ENCODE measurements around the gene MRM2.

DNA sequence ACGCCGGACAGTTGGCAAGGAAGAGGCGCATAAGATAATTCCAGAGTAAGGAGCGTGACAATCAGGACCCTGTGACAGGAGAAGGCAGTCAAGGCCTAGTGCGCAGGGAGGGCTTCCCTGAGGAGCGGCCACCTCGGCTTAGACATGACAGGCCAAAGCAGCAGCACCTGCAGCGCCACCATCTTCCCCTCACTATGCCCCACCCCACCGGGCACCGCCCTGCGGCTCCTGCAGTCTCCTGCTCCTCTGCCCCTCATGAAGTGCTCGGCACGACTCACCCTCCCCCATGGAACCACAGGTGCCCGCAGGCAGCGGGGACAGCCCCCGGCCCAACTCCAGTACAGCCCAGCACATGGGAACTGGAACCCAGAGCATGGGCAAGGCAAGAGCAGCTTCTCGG is 21.1 kb downstream of the MRM2 start:
- TF ChIP-seq SIN3A (IDR thresholded peaks at IDR 0.05; ENCODE audit: borderline replicate concordance, insufficient read depth, low read length) (no peak), TAF1 (IDR thresholded peaks at IDR 0.05; ENCODE audit: borderline replicate concordance, insufficient read depth, low read length) (no peak), POLR2AphosphoS5 (IDR thresholded peaks at IDR 0.05; ENCODE audit: low read depth, low read length) (no peak), FOXP2 (optimal IDR thresholded peaks at IDR 0.05; ENCODE audit: borderline replicate concordance, extremely low read depth, extremely low read length, insufficient read depth) (no peak)
- TF ChIP-seq, protein P1, sequence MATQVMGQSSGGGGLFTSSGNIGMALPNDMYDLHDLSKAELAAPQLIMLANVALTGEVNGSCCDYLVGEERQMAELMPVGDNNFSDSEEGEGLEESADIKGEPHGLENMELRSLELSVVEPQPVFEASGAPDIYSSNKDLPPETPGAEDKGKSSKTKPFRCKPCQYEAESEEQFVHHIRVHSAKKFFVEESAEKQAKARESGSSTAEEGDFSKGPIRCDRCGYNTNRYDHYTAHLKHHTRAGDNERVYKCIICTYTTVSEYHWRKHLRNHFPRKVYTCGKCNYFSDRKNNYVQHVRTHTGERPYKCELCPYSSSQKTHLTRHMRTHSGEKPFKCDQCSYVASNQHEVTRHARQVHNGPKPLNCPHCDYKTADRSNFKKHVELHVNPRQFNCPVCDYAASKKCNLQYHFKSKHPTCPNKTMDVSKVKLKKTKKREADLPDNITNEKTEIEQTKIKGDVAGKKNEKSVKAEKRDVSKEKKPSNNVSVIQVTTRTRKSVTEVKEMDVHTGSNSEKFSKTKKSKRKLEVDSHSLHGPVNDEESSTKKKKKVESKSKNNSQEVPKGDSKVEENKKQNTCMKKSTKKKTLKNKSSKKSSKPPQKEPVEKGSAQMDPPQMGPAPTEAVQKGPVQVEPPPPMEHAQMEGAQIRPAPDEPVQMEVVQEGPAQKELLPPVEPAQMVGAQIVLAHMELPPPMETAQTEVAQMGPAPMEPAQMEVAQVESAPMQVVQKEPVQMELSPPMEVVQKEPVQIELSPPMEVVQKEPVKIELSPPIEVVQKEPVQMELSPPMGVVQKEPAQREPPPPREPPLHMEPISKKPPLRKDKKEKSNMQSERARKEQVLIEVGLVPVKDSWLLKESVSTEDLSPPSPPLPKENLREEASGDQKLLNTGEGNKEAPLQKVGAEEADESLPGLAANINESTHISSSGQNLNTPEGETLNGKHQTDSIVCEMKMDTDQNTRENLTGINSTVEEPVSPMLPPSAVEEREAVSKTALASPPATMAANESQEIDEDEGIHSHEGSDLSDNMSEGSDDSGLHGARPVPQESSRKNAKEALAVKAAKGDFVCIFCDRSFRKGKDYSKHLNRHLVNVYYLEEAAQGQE (IDR thresholded peaks at IDR 0.05; ENCODE audit: insufficient read depth in 1 of 2, low read depth in 2 of 2, low read length in 2 of 2): no peak

Measured in PFSK-1 (cell line).